NCI-H1105 (cell line): ENCODE results near the gene CIT.
"Not testable (repeated sequence)": the region's sequence is repeated elsewhere in the genome, so short reads cannot be mapped to it uniquely, and the experiment has no call there.

Source experiments
- DNase-seq: peaks from one replicate; lab custom pipeline; 2025; lab: John Stamatoyannopoulos, UW

Gene CIT

GRCh38 chr12:119740830-119741229, 136.3 kb downstream of the CIT start:
- no peak for DNase-seq

GRCh38 chr12:119735079-119735478, 142.0 kb downstream of the CIT start:
- DNase-seq = no peak

DNA sequence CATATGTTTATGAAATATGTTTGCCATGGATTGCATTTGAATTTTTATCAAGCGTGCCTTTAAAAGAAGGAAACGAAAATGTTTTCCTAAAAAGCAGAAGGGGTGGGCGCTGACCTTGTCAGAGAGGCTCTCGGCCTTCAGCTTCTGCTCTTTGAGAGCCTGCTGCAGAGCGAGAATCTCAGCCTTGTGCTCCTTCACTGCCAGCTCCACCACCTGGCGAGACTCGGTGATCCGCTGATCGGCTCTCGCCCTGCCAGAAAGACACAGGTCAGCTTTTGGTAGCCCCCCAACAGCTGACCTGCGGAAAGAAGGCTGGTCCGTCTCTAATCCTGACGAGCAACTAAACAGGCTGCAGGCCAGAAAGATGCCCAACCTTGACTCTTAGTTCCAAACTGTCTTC, 146.7 kb downstream of the CIT start:
- no peak for DNase-seq

- no peak for DNase-seq
Observed at GRCh38 chr12:119729871-119730270, 147.2 kb downstream of the CIT start.

GRCh38 chr12:119728444-119728745, 148.7 kb downstream of the CIT start:
- no peak for DNase-seq

GRCh38 chr12:119727600-119728443, 149.3 kb downstream of the CIT start:
- no peak for DNase-seq

DNA sequence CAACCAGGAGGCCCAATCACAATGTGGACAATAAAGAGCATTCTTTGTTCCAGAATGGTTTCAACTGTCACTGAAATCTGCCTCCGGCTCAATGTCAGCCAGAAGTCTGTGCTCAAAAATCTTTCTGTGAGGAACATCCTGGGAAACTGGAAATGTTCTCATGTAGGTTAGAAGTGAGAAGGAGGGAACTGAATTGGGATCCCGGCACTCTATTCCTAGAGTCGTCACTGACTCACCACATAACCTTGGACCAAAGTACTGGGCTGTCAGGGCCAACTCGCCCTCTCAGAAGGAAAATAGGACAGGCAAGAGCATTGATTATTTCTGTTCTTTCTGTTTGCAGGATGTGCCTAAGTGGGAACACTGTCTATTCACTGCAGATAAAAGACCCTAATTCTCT, 151.6 kb downstream of the CIT start:
- DNase-seq = no peak

- DNase-seq = no peak
Observed at GRCh38 chr12:119721306-119721705, 155.8 kb downstream of the CIT start.

DNA sequence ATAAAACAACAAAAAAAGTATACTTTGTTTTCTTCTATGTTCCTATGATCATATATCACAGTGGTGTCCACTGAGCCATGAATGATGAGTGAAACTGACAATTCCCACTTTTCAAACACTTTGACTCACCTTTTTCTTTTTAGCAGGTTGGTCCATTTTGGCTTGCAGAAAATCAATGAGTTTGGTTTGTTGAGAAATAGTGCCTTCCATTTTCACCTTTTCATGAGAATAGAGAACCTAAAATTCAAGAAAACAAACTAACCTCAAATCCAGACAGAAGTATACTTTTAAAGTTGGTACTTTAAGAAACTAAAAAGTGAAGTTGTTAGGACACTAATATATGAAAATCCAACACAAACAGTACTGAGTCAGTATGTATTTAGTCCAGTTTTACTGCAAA, 156.8 kb downstream of the CIT start:
- DNase-seq = no peak

DNA sequence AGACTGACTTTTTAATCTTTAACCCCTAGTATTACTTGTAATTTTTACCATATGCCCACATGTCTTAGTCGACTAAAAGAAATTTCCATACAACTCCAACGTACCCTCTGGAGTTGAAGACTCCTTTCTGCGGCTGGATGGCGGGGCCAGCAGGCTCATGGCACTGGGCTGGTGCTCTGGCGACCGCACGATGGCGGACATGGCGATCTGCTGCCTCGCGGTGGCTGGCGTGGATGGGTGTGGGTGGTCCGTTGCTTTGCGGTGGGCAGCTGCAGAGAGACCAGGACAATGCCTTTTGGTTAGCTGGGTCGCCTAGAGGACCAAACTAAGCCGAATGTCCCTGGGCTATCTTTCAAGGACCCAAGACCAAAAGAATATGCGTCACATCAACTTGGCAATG, 159.0 kb downstream of the CIT start:
- no peak for DNase-seq

GRCh38 chr12:119715268-119715620, 161.9 kb downstream of the CIT start:
- DNase-seq = no peak

GRCh38 chr12:119714614-119715267, 162.4 kb downstream of the CIT start:
- no peak for DNase-seq

DNA sequence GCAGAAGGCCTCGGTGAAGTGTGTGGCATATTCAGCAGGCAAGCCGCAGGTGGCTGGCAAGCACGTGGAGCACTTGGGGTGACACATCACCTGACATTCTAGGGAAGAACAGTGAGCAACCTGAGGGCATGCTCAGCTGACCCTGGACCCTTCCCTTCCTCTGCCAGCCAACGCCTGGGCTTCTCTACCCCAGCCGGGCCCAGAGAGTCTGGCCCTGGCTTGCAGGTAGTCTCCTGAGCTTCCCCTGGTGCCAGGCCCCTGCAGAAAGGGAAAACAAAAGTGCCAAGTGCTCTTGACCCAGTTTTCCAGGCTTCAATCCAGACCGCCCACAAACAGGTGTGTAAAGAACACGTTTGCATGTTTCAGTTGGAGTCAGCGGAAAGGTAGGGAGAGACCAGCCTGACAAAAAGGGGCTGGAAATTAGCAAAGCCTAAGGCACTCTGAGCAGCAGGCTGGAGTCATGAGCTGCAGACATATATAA, 163.5 kb downstream of the CIT start:
- no peak for DNase-seq

- no peak for DNase-seq
Observed at GRCh38 chr12:119712721-119713120, 164.4 kb downstream of the CIT start.

DNA sequence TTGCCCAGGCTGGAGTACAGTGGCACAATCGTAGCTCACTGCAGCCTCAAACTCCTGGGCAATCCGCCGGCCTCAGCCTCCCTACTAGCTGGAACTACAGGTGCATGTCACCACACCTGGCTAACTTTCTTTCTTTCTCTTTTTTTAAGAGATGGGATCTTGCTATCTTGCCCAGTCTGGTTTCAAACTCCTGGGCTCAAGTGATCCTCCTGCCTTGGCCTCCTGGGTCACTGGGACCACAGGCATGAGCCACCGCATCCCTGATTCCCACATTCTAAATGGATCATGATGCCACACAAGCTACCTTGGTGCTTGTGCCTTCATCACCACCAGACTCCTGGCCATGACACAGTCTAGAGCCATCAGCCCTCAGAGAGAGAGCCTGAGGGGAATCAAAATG, 165.4 kb downstream of the CIT start:
- DNase-seq = no peak

DNA sequence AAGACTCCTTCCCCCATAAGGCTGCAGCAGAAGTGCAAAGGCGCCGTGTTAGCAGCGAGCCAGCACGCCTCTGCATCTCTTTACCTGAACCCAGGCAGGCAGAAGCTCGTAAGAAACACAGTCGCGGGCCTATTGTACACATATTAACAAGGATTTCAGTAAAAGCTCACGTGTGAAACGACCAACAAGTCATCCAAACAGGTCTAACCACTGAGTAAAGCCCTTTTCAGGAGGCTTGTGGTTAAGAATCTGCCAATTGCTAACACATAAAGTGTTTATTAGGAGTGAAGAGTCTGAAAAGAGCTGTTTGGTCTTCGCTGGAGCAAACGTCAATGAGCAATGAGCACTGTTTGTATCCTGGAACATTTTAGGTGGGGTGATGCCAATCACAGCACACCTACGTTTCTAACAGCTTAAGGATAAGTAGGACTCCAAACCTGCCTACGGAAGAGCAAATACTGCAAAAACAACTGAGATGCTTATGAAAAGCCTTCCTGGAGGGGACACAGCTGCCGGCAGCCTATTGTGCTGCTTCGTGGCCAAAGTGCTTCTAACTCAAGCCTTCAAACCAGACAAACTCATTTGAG, 166.1 kb downstream of the CIT start:
- no peak for DNase-seq

GRCh38 chr12:119710374-119710964, 166.7 kb downstream of the CIT start:
- DNase-seq = no peak

DNA sequence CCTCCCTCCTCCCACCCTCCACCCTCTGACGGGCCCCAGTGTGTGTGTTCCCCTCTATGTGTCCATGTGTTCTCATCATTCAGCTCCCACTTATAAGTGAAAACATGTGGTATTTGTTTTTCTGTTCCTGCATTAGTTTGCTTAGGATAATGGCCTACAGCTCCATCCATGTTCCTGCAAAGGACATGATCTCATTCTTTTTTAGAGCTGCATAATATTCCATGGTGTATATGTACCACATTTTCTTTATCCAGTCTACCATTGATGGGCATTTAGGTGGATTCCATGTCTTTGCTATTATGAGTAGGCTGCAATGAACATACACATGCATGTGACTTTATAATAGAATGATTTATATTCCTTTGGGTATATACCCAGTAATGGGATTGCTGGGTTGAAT, 170.7 kb downstream of the CIT start:
- DNase-seq = not testable (repeated sequence)

- no peak for DNase-seq
Observed at GRCh38 chr12:119705182-119705581, 171.9 kb downstream of the CIT start.

DNA sequence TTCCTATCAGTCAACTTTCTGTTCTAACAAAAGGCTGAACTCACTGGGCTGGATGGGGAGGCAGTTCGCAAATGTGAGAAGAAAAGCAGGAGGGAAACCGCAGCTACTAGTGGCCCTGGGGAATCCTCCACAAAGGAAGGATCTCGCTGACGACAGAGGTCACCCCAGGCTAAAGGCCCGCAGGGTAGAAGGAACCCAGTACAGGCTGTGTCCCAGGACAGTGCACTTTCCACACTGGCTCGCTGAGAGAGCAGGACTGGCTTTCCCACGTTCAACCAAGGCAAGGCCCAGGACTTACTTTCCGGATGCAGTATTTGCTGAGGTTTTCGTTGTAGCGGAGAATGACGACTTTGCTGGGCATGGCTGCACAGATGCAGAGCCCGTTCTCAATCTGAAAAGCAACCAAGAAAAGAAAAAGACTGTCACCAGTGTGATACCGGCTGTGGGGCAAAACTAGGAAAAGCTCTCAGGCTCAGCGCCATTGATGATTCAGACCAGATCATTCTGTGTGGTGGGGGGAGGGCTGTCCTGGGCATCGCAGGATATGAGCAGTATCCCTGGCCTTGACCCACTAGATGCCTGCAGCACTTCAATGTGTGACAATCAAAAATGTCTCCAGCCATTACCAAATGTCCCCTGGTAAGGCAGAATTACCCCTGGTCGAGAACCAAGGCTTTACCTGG, 172.9 kb downstream of the CIT start:
- no peak for DNase-seq

- DNase-seq = no peak
Observed at GRCh38 chr12:119700078-119700477, 177.0 kb downstream of the CIT start.

DNA sequence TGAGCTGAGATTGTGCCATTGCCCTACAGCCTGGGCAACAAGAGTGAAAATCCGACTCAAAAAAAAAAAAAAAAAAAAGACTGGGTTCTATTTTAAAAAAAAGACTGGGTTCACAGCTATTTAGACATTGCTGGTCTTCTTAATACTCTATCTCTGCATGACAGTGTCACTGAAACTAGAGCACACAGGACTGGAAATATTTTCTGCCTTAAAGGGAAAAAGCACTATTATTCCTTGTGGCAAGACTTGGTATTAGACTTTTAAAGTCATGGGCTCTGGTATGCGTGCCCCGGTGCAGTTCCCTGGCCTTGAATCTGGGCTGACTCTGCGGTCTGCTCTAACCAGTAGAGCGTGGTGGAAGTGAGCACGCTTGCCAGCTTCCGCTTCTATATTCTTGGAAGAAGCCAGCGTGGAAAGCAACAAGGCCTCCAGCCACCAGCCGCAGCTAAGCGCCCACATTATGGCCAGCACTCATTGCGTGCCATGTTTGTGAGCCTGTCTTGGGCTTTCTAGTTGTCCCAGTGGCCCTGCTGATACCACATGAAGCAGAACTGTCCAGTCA, 177.8 kb downstream of the CIT start:
- no peak for DNase-seq
